ENCODE results near the gene SND1.

SND1 gene

GRCh38 chr7:127937066-127937680 lies 285.2 kb downstream of the SND1 start:
- TF ChIP-seq ARNT (IDR thresholded peaks at IDR 0.05) = no peak
- no peak for TF ChIP-seq FOXK2 (IDR thresholded peaks at IDR 0.05)
- TF ChIP-seq HDGF (IDR thresholded peaks at IDR 0.05; ENCODE audit: borderline replicate concordance) = no peak
- TF ChIP-seq TARDBP (IDR thresholded peaks at IDR 0.05) = no peak
- no peak for TF ChIP-seq CTBP1 (IDR thresholded peaks at IDR 0.05; ENCODE audit: borderline replicate concordance)
- CTCF ChIA-PET = no interaction called here

GRCh38 chr7:127938588-127938987 lies 286.6 kb downstream of the SND1 start:
- TF ChIP-seq PKNOX1 (IDR thresholded peaks at IDR 0.05) (no peak), LEF1 (IDR thresholded peaks at IDR 0.05; ENCODE audit: borderline replicate concordance) (no peak), ZNF384 (IDR thresholded peaks at IDR 0.05) (no peak), FOXA1 (IDR thresholded peaks at IDR 0.05) (no peak), ARNT (IDR thresholded peaks at IDR 0.05) (no peak), NFRKB (IDR thresholded peaks at IDR 0.05) (no peak), SUZ12 (IDR thresholded peaks at IDR 0.05) (no peak), L3MBTL2 (conservative IDR thresholded peaks at IDR 0.05) (no peak), SP1 (IDR thresholded peaks at IDR 0.05) (no peak), TARDBP (IDR thresholded peaks at IDR 0.05) (no peak), FOXM1 (IDR thresholded peaks at IDR 0.05; ENCODE audit: borderline replicate concordance) (no peak), BHLHE40 (IDR thresholded peaks at IDR 0.05; ENCODE audit: borderline replicate concordance) (no peak), CTBP1 (IDR thresholded peaks at IDR 0.05; ENCODE audit: borderline replicate concordance) (no peak), FOXK2 (IDR thresholded peaks at IDR 0.05) (no peak), HDGF (IDR thresholded peaks at IDR 0.05; ENCODE audit: borderline replicate concordance) (no peak), ELF4 (IDR thresholded peaks at IDR 0.05) (no peak)
- no peak for DNase-seq (ENCODE audit: extremely low spot score)
- POLR2A ChIA-PET = no interaction called here
- CTCF ChIA-PET = no interaction called here

More at GRCh38 chr7:127937066-127937680, 285.2 kb downstream of the SND1 start:
- no peak for DNase-seq (ENCODE audit: extremely low spot score)
- POLR2A ChIA-PET = no interaction called here

- no peak for DNase-seq (ENCODE audit: extremely low spot score)
- POLR2A ChIA-PET = no interaction called here
- TF ChIP-seq FOXK2 (IDR thresholded peaks at IDR 0.05) = no peak
- no peak for TF ChIP-seq BHLHE40 (IDR thresholded peaks at IDR 0.05; ENCODE audit: borderline replicate concordance)
- CTCF ChIA-PET = interaction anchor here (0.6 kb wide), 1 partner anchor 31 kb away, joined by 4 read pairs; no protein-coding TSS in a partner anchor
Measured at GRCh38 chr7:127940381-127941160, 288.6 kb downstream of the SND1 start.

- ChIA-PET CTCF (no interaction called here), POLR2A (no interaction called here)
- TF ChIP-seq CTBP1 (IDR thresholded peaks at IDR 0.05; ENCODE audit: borderline replicate concordance) (no peak), LEF1 (IDR thresholded peaks at IDR 0.05; ENCODE audit: borderline replicate concordance) (no peak), ELF4 (IDR thresholded peaks at IDR 0.05) (no peak), ZNF384 (IDR thresholded peaks at IDR 0.05) (no peak), PKNOX1 (IDR thresholded peaks at IDR 0.05) (no peak), FOXA1 (IDR thresholded peaks at IDR 0.05) (no peak), FOXK2 (IDR thresholded peaks at IDR 0.05) (no peak), L3MBTL2 (conservative IDR thresholded peaks at IDR 0.05) (no peak), SUZ12 (IDR thresholded peaks at IDR 0.05) (no peak), NFRKB (IDR thresholded peaks at IDR 0.05) (no peak), TARDBP (IDR thresholded peaks at IDR 0.05) (no peak)
- no peak for DNase-seq (ENCODE audit: extremely low spot score)
Measured at GRCh38 chr7:127941476-127942210, 289.6 kb downstream of the SND1 start.

GRCh38 chr7:127943541-127944521 lies 291.8 kb downstream of the SND1 start:
- POLR2A ChIA-PET = no interaction called here
- CTCF ChIA-PET = no interaction called here
- TF ChIP-seq NFRKB (IDR thresholded peaks at IDR 0.05) (no peak), SP1 (IDR thresholded peaks at IDR 0.05) (no peak), ARNT (IDR thresholded peaks at IDR 0.05) (no peak)
- DNase-seq (ENCODE audit: extremely low spot score) = no peak

- TF ChIP-seq TARDBP (IDR thresholded peaks at IDR 0.05) (no peak), FOXK2 (IDR thresholded peaks at IDR 0.05) (no peak), HDGF (IDR thresholded peaks at IDR 0.05; ENCODE audit: borderline replicate concordance) (no peak), ZNF384 (IDR thresholded peaks at IDR 0.05) (no peak), SUZ12 (IDR thresholded peaks at IDR 0.05) (no peak)
- ChIA-PET CTCF (no interaction called here), POLR2A (no interaction called here)
- no peak for DNase-seq (ENCODE audit: extremely low spot score)
Measured at GRCh38 chr7:127946111-127946510, 294.1 kb downstream of the SND1 start.
